ENCODE results near the gene CDH24. TPM values are rescaled to one million over a fixed set of nuclear protein-coding genes. Genes with fewer than 3 reads are reported as not detected.

Gene CDH24
- total and polyA plus RNA-seq, 2 of the 8 experiments (the other 6 are each of a cell fraction or from before 2014, with no cell fraction given), result 18.1 to 27.6 TPM

DNA sequence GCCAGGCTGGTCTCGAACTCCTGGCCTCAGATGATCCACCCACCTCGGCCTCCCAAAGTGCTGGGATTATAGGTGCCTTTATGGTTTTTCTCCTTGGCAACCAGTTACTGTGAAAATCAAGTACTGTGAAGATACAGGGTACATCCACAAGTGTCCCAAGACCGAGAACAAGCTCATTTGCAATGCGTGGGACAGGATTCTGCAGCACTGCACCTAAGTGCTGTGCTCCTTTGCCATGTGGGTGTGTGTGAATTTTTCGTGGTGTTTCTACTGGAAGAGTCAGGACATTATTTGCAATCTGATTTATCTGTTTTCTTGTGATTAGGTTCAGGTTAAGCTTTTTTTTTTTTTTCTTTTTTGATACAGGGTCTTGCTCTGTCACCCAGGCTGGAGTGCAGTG is 40.2 kb downstream of the CDH24 start (continued):
- TF ChIP-seq FOSL1 (IDR thresholded peaks at IDR 0.05; ENCODE audit: insufficient read depth, low read depth, low read length) (no peak), CHD1 (IDR thresholded peaks at IDR 0.05; ENCODE audit: low read depth, low read length) (no peak), SP4 (IDR thresholded peaks at IDR 0.05; ENCODE audit: low read length) (no peak), BRCA1 (IDR thresholded peaks at IDR 0.05; ENCODE audit: low read depth, low read length) (no peak)

Measured in H1 (cell line).